DOHH2 (cell line): ENCODE measurements around the gene TRAF2.

ENCODE experiments used
- H3F3A ChIP-seq: fragments of 200-600 bp; sonication (generic), shearing (Covaris generic); 2 replicates; pipeline ENCODE4 v1.6.0; 2016; ENCODE audit warnings: antibody characterized with exemption, mild to moderate bottlenecking; ENCODE audit not compliant: control insufficient read depth, insufficient read depth
- H3K27ac ChIP-seq: fragments of 200-600 bp; sonication (generic); 2 replicates; pipeline ENCODE4 v1.5.1; 2014; ENCODE audit warnings: low read depth, mild to moderate bottlenecking, low read length, moderate library complexity
- H3K27me3 ChIP-seq: fragments of 200-600 bp; sonication (generic); 2 replicates; pipeline ENCODE4 v1.6.1; 2014; ENCODE audit warnings: mild to moderate bottlenecking, low read length, mixed read lengths; ENCODE audit not compliant: control insufficient read depth
- H3K36me3 ChIP-seq: fragments of 200-600 bp; sonication (generic); 2 replicates; pipeline ENCODE4 v1.6.1; 2014; ENCODE audit warnings: mild to moderate bottlenecking, low read length, moderate library complexity, mixed read lengths; ENCODE audit not compliant: control insufficient read depth
- H3K4me1 ChIP-seq: fragments of 200-600 bp; sonication (generic); 2 replicates; pipeline ENCODE4 v1.6.1; 2014; ENCODE audit warnings: mild to moderate bottlenecking, low read length, mixed read lengths; ENCODE audit not compliant: control insufficient read depth
- H3K4me2 ChIP-seq: fragments of 200-600 bp; sonication (generic); 2 replicates; pipeline ENCODE4 v1.6.0; 2014; ENCODE audit warnings: mild to moderate bottlenecking, low read length, moderate library complexity
- H3K4me3 ChIP-seq: fragments of 200-600 bp; sonication (generic); 2 replicates; pipeline ENCODE4 v1.5.1; 2014; ENCODE audit warnings: mild to moderate bottlenecking, low read length, mixed read lengths
- H3K79me2 ChIP-seq: fragments of 200-600 bp; sonication (generic); 2 replicates; pipeline ENCODE4 v1.6.1; 2014; ENCODE audit warnings: mild to moderate bottlenecking, low read length, mixed read lengths; ENCODE audit not compliant: control insufficient read depth
- H3K9me2 ChIP-seq: fragments of 200-600 bp; sonication (generic); replicated peaks from 2 replicates; pipeline ENCODE4 v1.6.1; 2014; ENCODE audit warnings: mild to moderate bottlenecking, low read length, mixed read lengths; ENCODE audit not compliant: control insufficient read depth
- H3K9me3 ChIP-seq: fragments of 200-600 bp; sonication (generic); 2 replicates; pipeline ENCODE4 v1.6.1; 2014; ENCODE audit warnings: antibody characterized with exemption, low read length, mixed read lengths; ENCODE audit not compliant: control insufficient read depth, insufficient read depth
- H4K20me1 ChIP-seq: fragments of 200-600 bp; sonication (generic); 2 replicates; pipeline ENCODE4 v1.6.0; 2014; ENCODE audit warnings: low read depth, mild to moderate bottlenecking, antibody characterized with exemption, low read length, moderate library complexity; ENCODE audit not compliant: control insufficient read depth, insufficient read depth
- CTCF ChIP-seq: fragments of 200-600 bp; sonication (generic); IDR thresholded peaks from one replicate; pipeline ENCODE4 v1.5.1; 2014; ENCODE audit warnings: antibody characterized with exemption, mild to moderate bottlenecking, low read depth, low read length; ENCODE audit not compliant: poor library complexity, severe bottlenecking
- EZH2phosphoT487 ChIP-seq: fragments of 200-600 bp; sonication (generic); IDR thresholded peaks from 2 replicates; pipeline ENCODE4 v1.6.1; 2017; ENCODE audit warnings: borderline replicate concordance, mild to moderate bottlenecking, antibody characterized with exemption, low read length, moderate library complexity, mixed read lengths

TRAF2 gene

GRCh38 chr9:136969150-136969549 is 82.8 kb downstream of the TRAF2 start:
- TF ChIP-seq EZH2phosphoT487 (no peak), CTCF (no peak)
- Histone ChIP-seq H3K9me3 (no peaks in the 10 kb centered on the region), H3K79me2 (no peaks in the 10 kb centered on the region), H3K4me2 (no peak overlapping the region), H3K9me2 (no peaks in the 10 kb centered on the region), H3K36me3 (no peaks in the 10 kb centered on the region), H3K4me3 (no peak overlapping the region), H3K27ac (no peak overlapping the region), H3F3A (no peaks in the 10 kb centered on the region), H3K27me3 (no peaks in the 10 kb centered on the region), H4K20me1 (no peaks in the 10 kb centered on the region), H3K4me1 (peaks cover 14% of the 10 kb centered on the region)

GRCh38 chr9:136969774-136970173 is 83.5 kb downstream of the TRAF2 start:
- Histone ChIP-seq H3K4me1 (peaks cover 14% of the 10 kb centered on the region), H3K9me2 (no peaks in the 10 kb centered on the region), H4K20me1 (no peaks in the 10 kb centered on the region), H3K4me3 (no peak overlapping the region), H3K36me3 (no peaks in the 10 kb centered on the region), H3K27ac (no peak overlapping the region), H3K27me3 (no peaks in the 10 kb centered on the region), H3F3A (no peaks in the 10 kb centered on the region), H3K9me3 (no peaks in the 10 kb centered on the region), H3K79me2 (no peaks in the 10 kb centered on the region), H3K4me2 (no peak overlapping the region)
- no peak for TF ChIP-seq CTCF
- no peak for TF ChIP-seq EZH2phosphoT487

DNA sequence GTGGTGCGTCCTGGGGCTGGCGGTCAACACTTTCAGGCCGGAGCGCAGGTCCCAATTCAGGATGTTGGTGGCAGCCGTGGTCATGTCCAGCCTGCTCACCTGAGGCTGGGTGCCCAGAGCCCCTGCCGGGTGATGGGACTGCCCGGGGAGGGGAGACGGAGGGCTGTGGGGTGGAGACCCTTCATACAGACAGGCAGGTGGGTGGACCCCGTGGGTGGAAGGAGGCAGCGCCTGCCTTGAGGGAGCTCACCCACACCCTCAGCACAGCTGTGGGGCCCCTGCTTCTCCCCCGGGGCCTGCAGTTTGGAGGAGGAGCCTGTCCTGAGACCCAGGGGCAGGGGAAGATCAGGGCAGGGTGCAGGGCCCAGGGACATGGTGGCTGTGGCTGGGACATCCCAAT is 84.0 kb downstream of the TRAF2 start:
- Histone ChIP-seq H3K9me3 (no peaks in the 10 kb centered on the region), H3K9me2 (no peaks in the 10 kb centered on the region), H3K27ac (no peak overlapping the region), H3K36me3 (no peaks in the 10 kb centered on the region), H3K4me2 (no peak overlapping the region), H3K27me3 (no peaks in the 10 kb centered on the region), H3K4me3 (no peak overlapping the region), H3F3A (no peaks in the 10 kb centered on the region), H3K4me1 (peaks cover 11% of the 10 kb centered on the region), H4K20me1 (no peaks in the 10 kb centered on the region), H3K79me2 (no peaks in the 10 kb centered on the region)
- no peak for TF ChIP-seq EZH2phosphoT487
- no peak for TF ChIP-seq CTCF

- H3K4me3 ChIP-seq, result no peak overlapping the region
- no peaks in the 10 kb centered on the region for H3K27me3 ChIP-seq
- H3K9me2 ChIP-seq, result no peaks in the 10 kb centered on the region
- TF ChIP-seq EZH2phosphoT487 (no peak), CTCF (no peak)
- no peak overlapping the region for H3K27ac ChIP-seq
- H3K4me1 ChIP-seq, result no peaks in the 10 kb centered on the region; the same call in 1 of the 2 replicates
- H3K9me3 ChIP-seq, result no peaks in the 10 kb centered on the region
- no peaks in the 10 kb centered on the region for H4K20me1 ChIP-seq
- H3K79me2 ChIP-seq, result no peaks in the 10 kb centered on the region
- H3F3A ChIP-seq, result no peaks in the 10 kb centered on the region
- no peaks in the 10 kb centered on the region for H3K36me3 ChIP-seq
- no peak overlapping the region for H3K4me2 ChIP-seq
Observed at GRCh38 chr9:136971746-136972145, 85.4 kb downstream of the TRAF2 start.
